Measurements from ENCODE around the gene MMP25.

GRCh38 chr16:3007059-3007956 lies 39.1 kb upstream of the MMP25 start:
- TF ChIP-seq, protein P1, sequence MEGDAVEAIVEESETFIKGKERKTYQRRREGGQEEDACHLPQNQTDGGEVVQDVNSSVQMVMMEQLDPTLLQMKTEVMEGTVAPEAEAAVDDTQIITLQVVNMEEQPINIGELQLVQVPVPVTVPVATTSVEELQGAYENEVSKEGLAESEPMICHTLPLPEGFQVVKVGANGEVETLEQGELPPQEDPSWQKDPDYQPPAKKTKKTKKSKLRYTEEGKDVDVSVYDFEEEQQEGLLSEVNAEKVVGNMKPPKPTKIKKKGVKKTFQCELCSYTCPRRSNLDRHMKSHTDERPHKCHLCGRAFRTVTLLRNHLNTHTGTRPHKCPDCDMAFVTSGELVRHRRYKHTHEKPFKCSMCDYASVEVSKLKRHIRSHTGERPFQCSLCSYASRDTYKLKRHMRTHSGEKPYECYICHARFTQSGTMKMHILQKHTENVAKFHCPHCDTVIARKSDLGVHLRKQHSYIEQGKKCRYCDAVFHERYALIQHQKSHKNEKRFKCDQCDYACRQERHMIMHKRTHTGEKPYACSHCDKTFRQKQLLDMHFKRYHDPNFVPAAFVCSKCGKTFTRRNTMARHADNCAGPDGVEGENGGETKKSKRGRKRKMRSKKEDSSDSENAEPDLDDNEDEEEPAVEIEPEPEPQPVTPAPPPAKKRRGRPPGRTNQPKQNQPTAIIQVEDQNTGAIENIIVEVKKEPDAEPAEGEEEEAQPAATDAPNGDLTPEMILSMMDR (IDR thresholded peaks at IDR 0.05): no peak
- TF ChIP-seq POLR2AphosphoS5 (IDR thresholded peaks at IDR 0.05) (no peak), EP300 (IDR thresholded peaks at IDR 0.05) (no peak)
